Fibroblast of lung (primary cell): ENCODE measurements around the gene ATP6V0E1. TPM values are rescaled to one million over a fixed set of nuclear protein-coding genes. Genes with fewer than 3 reads are reported as not detected.
"Not testable (repeated sequence)": the region's sequence is repeated elsewhere in the genome, so short reads cannot be mapped to it uniquely, and the experiment has no call there.

Source experiments
- DNase-seq, 2 donors: peaks; one replicate each; pipeline versions ENCODE4 v3.0.0 to v3.0.0-alpha.2; 2010; ENCODE audit warnings: low read depth in 2 of 2
- H2AFZ ChIP-seq: 2 replicates; pipeline ENCODE4 v1.5.1; 2012; ENCODE audit warnings: low read length, control low read depth, inconsistent platforms
- H3K27ac ChIP-seq: 2 replicates; pipeline ENCODE4 v1.5.1; 2011; ENCODE audit warnings: low read length, control low read depth; ENCODE audit not compliant: insufficient read depth
- H3K27me3 ChIP-seq: 2 replicates; pipeline ENCODE4 v1.5.1; 2011; ENCODE audit warnings: mild to moderate bottlenecking, low read length; ENCODE audit not compliant: control insufficient read depth, insufficient read depth
- H3K36me3 ChIP-seq: 2 replicates; pipeline ENCODE4 v1.5.1; 2011; ENCODE audit warnings: low read length; ENCODE audit not compliant: control insufficient read depth, insufficient read depth
- H3K4me1 ChIP-seq: 2 replicates; pipeline ENCODE4 v1.5.1; 2011; ENCODE audit warnings: low read length; ENCODE audit not compliant: control insufficient read depth, insufficient read depth; ENCODE audit errors: extremely low read depth
- H3K4me2 ChIP-seq: 2 replicates; pipeline ENCODE4 v1.5.1; 2011; ENCODE audit warnings: low read length, control low read depth; ENCODE audit not compliant: insufficient read depth; ENCODE audit errors: extremely low read depth
- H3K4me3 ChIP-seq, 4 experiments: fragments of 200-600 bp in 1 of 4; sonication (generic) in 1 of 4; replicated peaks in 1 of 4; 2 replicates each; pipeline ENCODE4 v1.5.1; 2011 to 2016; ENCODE audit warnings: low read length in 4 of 4, low read depth in 3 of 4, mild to moderate bottlenecking in 3 of 4, control low read depth in 2 of 4, inconsistent platforms in 1 of 4, mixed read lengths in 1 of 4; ENCODE audit not compliant: insufficient read depth in 1 of 4; ENCODE audit errors: control extremely low read depth in 1 of 4
- H3K79me2 ChIP-seq: 2 replicates; pipeline ENCODE4 v1.5.1; 2012; ENCODE audit warnings: mild to moderate bottlenecking, low read length, inconsistent platforms; ENCODE audit not compliant: control insufficient read depth, insufficient read depth
- H3K9ac ChIP-seq: 2 replicates; pipeline ENCODE4 v1.5.1; 2011; ENCODE audit warnings: mild to moderate bottlenecking, low read length, control low read depth; ENCODE audit not compliant: insufficient read depth
- H3K9me3 ChIP-seq: 2 replicates; pipeline ENCODE4 v1.5.1; 2012; ENCODE audit warnings: low read depth, low read length; ENCODE audit not compliant: control insufficient read depth, insufficient read depth
- H4K20me1 ChIP-seq: 2 replicates; pipeline ENCODE4 v1.5.1; 2011; ENCODE audit warnings: low read length; ENCODE audit not compliant: control insufficient read depth, insufficient read depth; ENCODE audit errors: extremely low read depth
- EZH2 ChIP-seq: IDR thresholded peaks from 2 replicates; pipeline ENCODE4 v1.5.1; 2012; ENCODE audit warnings: low read length, control low read depth, mild to moderate bottlenecking; ENCODE audit errors: missing control alignments
- polyA plus RNA-seq, 2 donors: library from polyadenylated mRNA; depleted of rRNA in 1 of 2; stranded (reverse) in 1 of 2; unstranded in 1 of 2; fragments of >200 nt; gene quantifications; 2 replicates each; pipeline ENCODE4 v1.2.1, GENCODE V29; 2011 to 2012; ENCODE audit warnings: missing spikeins in 1 of 2
- total RNA-seq: library from RNA; depleted of rRNA; stranded (reverse); fragments of >200 nt; gene quantifications from 2 replicates; pipeline ENCODE4 v1.2.1, GENCODE V29; 2014
- TF ChIP-seq, protein P1 (sequence below), 2 donors: IDR thresholded peaks in 1 of 2; conservative IDR thresholded peaks in 1 of 2; 1 replicate in 1 of 2; 2 replicates in 1 of 2; pipeline ENCODE4 v1.5.1; 2011 to 2012; ENCODE audit warnings: low read length in 2 of 2, control low read depth in 1 of 2, inconsistent platforms in 1 of 2, low read depth in 1 of 2, mild to moderate bottlenecking in 1 of 2

The ATP6V0E1 gene
- total and polyA plus RNA-seq, 2 donors (not counting 1 experiment from before 2014, with no cell fraction given) = 377 to 635 TPM

- Histone ChIP-seq H3K36me3 (no peaks in the 10 kb centered on the region), H2AFZ (no peak overlapping the region), H3K9ac (no peak overlapping the region), H3K4me2 (no peak overlapping the region), H4K20me1 (no peaks in the 10 kb centered on the region), H3K4me1 (peaks cover 2% of the 10 kb centered on the region), H3K27me3 (no peaks in the 10 kb centered on the region), H3K27ac (no peak overlapping the region), H3K9me3 (no peaks in the 10 kb centered on the region), H3K4me3 (no peak overlapping the region), H3K79me2 (peaks cover 41% of the 10 kb centered on the region)
- TF ChIP-seq, protein P1, sequence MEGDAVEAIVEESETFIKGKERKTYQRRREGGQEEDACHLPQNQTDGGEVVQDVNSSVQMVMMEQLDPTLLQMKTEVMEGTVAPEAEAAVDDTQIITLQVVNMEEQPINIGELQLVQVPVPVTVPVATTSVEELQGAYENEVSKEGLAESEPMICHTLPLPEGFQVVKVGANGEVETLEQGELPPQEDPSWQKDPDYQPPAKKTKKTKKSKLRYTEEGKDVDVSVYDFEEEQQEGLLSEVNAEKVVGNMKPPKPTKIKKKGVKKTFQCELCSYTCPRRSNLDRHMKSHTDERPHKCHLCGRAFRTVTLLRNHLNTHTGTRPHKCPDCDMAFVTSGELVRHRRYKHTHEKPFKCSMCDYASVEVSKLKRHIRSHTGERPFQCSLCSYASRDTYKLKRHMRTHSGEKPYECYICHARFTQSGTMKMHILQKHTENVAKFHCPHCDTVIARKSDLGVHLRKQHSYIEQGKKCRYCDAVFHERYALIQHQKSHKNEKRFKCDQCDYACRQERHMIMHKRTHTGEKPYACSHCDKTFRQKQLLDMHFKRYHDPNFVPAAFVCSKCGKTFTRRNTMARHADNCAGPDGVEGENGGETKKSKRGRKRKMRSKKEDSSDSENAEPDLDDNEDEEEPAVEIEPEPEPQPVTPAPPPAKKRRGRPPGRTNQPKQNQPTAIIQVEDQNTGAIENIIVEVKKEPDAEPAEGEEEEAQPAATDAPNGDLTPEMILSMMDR (conservative IDR thresholded peaks at IDR 0.05 in 1 of 2, IDR thresholded peaks at IDR 0.05 in 1 of 2; ENCODE audit: low read depth in 1 of 2, low read length in 2 of 2) = no peak
- TF ChIP-seq EZH2 = no peak
- no peak for DNase-seq
Measured at GRCh38 chr5:173029499-173029921, 45.9 kb downstream of the ATP6V0E1 start.

DNA sequence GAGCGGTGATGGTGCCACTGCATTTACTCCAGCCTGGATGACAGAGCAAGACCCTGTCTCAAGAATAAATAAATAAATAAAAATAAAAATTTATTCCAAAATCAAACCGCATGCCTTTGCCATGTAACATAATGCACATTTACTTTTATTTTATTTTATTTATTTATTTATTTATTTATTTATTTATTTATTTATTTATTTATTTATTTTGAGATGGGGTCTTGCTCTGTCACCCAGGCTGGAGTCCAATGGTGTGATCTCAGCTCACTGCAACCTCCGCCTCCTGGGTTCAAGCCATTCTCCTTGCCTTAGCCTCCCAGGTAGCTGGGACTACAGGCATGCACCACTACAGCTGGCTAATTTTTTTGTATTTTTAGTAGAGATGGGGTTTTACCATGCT lies 48.5 kb downstream of the ATP6V0E1 start:
- not testable (repeated sequence) for H3K4me1 ChIP-seq, H4K20me1 ChIP-seq, H3K36me3 ChIP-seq, H3K9me3 ChIP-seq, H3K27me3 ChIP-seq, H3K9ac ChIP-seq, H3K4me3 ChIP-seq, H3K4me2 ChIP-seq, H2AFZ ChIP-seq, DNase-seq, H3K27ac ChIP-seq
- peaks cover 28% of the 10 kb centered on the region for H3K79me2 ChIP-seq

- H4K20me1 ChIP-seq = no peaks in the 10 kb centered on the region
- H3K9ac ChIP-seq = no peak overlapping the region
- TF ChIP-seq, protein P1 (conservative IDR thresholded peaks at IDR 0.05 in 1 of 2, IDR thresholded peaks at IDR 0.05 in 1 of 2; ENCODE audit: low read depth in 1 of 2, low read length in 2 of 2) = no peak
- no peak for TF ChIP-seq EZH2
- H3K4me1 ChIP-seq = peaks cover 7% of the 10 kb centered on the region
- H3K4me2 ChIP-seq = no peak overlapping the region
- no peak overlapping the region for H2AFZ ChIP-seq
- DNase-seq = no peak
- peaks cover 25% of the 10 kb centered on the region for H3K79me2 ChIP-seq
- H3K27me3 ChIP-seq = no peaks in the 10 kb centered on the region
- H3K9me3 ChIP-seq = no peaks in the 10 kb centered on the region
- H3K36me3 ChIP-seq = no peaks in the 10 kb centered on the region
- H3K4me3 ChIP-seq = no peak overlapping the region
- H3K27ac ChIP-seq = no peak overlapping the region
Measured at GRCh38 chr5:173032730-173033129, 49.2 kb downstream of the ATP6V0E1 start.
